ENCODE data around the gene TUBB. TPM values are rescaled to one million over a fixed set of nuclear protein-coding genes. Genes with fewer than 3 reads are reported as not detected.
A peak's percentile ranks its signal among the peaks of the same experiment; 100 is the strongest.

TUBB gene
- total and polyA plus RNA-seq, 2 experiments from 2014 or later, result 433 to 460 TPM

GRCh38 chr6:30768634-30769087 is 48.5 kb downstream of the TUBB start:
- no peaks in the 10 kb centered on the region for H3K9me2 ChIP-seq (replicated peaks; ENCODE audit: insufficient read depth)
- H3K27me3 ChIP-seq, result no peaks in the 10 kb centered on the region
- DNase-seq (ENCODE audit: low spot score), result no peak
- H3K4me1 ChIP-seq (ENCODE audit: insufficient read depth), result peaks cover 37% of the 10 kb centered on the region
- H4K20me1 ChIP-seq (ENCODE audit: insufficient read depth, poor library complexity, severe bottlenecking), result no peaks in the 10 kb centered on the region
- peak overlapping the region; percentile 69 for H3K4me2 ChIP-seq
- no peak for TF ChIP-seq CTCF (IDR thresholded peaks at IDR 0.05; ENCODE audit: poor library complexity)
- TF ChIP-seq EZH2phosphoT487 (IDR thresholded peaks at IDR 0.05; ENCODE audit: low read depth, severe bottlenecking, unreplicated experiment), result no peak
- no peak for TF ChIP-seq EZH2 (IDR thresholded peaks at IDR 0.05; ENCODE audit: borderline replicate concordance)
- H3K27ac ChIP-seq, result peak overlapping the region; percentile 99
- no peaks in the 10 kb centered on the region for H3K79me2 ChIP-seq
- no peak overlapping the region for H2AFZ ChIP-seq
- no peak overlapping the region for H3K4me3 ChIP-seq
- H3K9me3 ChIP-seq (ENCODE audit: low read depth), result no peaks in the 10 kb centered on the region
- H3K36me3 ChIP-seq (replicated peaks; ENCODE audit: insufficient read depth, low read depth), result no peaks in the 10 kb centered on the region
- WGBS (ENCODE audit: low lambda C conversion rate, missing lambda C conversion rate), result 99% methylated on average over 4 of the region's 4 CpGs

- DNase-seq (ENCODE audit: low spot score), result peak; percentile 92
- TF ChIP-seq CTCF (IDR thresholded peaks at IDR 0.05; ENCODE audit: poor library complexity) (no peak), EZH2phosphoT487 (IDR thresholded peaks at IDR 0.05; ENCODE audit: low read depth, severe bottlenecking, unreplicated experiment) (no peak), EZH2 (IDR thresholded peaks at IDR 0.05; ENCODE audit: borderline replicate concordance) (no peak)
- Histone ChIP-seq H3K4me1 (ENCODE audit: insufficient read depth) (peaks cover 31% of the 10 kb centered on the region), H3K27ac (peak overlapping the region; percentile 99), H3K9me3 (ENCODE audit: low read depth) (no peaks in the 10 kb centered on the region), H3K9me2 (replicated peaks; ENCODE audit: insufficient read depth) (no peaks in the 10 kb centered on the region), H3K4me3 (no peak overlapping the region), H3K4me2 (peak overlapping the region; percentile 69), H2AFZ (no peak overlapping the region), H3K36me3 (replicated peaks; ENCODE audit: insufficient read depth, low read depth) (no peaks in the 10 kb centered on the region), H3K27me3 (no peaks in the 10 kb centered on the region), H4K20me1 (ENCODE audit: insufficient read depth, poor library complexity, severe bottlenecking) (no peaks in the 10 kb centered on the region), H3K79me2 (no peaks in the 10 kb centered on the region)
- 27% methylated on average over 16 of the region's 16 CpGs for WGBS (ENCODE audit: low lambda C conversion rate, missing lambda C conversion rate)
These were observed 49.1 kb downstream of the TUBB start for GRCh38 chr6:30769088-30769852.

- TF ChIP-seq EZH2 (IDR thresholded peaks at IDR 0.05; ENCODE audit: borderline replicate concordance), result no peak
- no peak for TF ChIP-seq EZH2phosphoT487 (IDR thresholded peaks at IDR 0.05; ENCODE audit: low read depth, severe bottlenecking, unreplicated experiment)
- TF ChIP-seq CTCF (IDR thresholded peaks at IDR 0.05; ENCODE audit: poor library complexity), result no peak
- Histone ChIP-seq H3K27me3 (no peaks in the 10 kb centered on the region), H3K9me2 (replicated peaks; ENCODE audit: insufficient read depth) (no peaks in the 10 kb centered on the region), H3K4me3 (no peak overlapping the region), H3K27ac (peak overlapping the region; percentile 99), H3K9me3 (ENCODE audit: low read depth) (no peaks in the 10 kb centered on the region), H3K36me3 (replicated peaks; ENCODE audit: insufficient read depth, low read depth) (no peaks in the 10 kb centered on the region), H2AFZ (peak overlapping the region; percentile 20), H3K79me2 (no peaks in the 10 kb centered on the region), H3K4me1 (ENCODE audit: insufficient read depth) (peaks cover 24% of the 10 kb centered on the region), H3K4me2 (peak overlapping the region; percentile 69), H4K20me1 (ENCODE audit: insufficient read depth, poor library complexity, severe bottlenecking) (no peaks in the 10 kb centered on the region)
- no peak for DNase-seq (ENCODE audit: low spot score)
- WGBS (ENCODE audit: low lambda C conversion rate, missing lambda C conversion rate), result 37% methylated on average over 5 of the region's 5 CpGs
These were observed 49.8 kb downstream of the TUBB start for GRCh38 chr6:30769853-30770524.
